OCI-LY3 (cell line): ENCODE data around the gene HBE1.

Experiments used
- CTCF ChIP-seq: fragments of 200-600, 300-600 bp; sonication (generic); IDR thresholded peaks from 2 replicates; pipeline ENCODE4 v1.5.1; 2014; ENCODE audit warnings: antibody characterized with exemption, low read length, low read depth
- EZH2phosphoT487 ChIP-seq: fragments of 200-600 bp; shearing (Covaris generic); IDR thresholded peaks from 2 replicates; pipeline ENCODE4 v1.6.1; 2018; ENCODE audit warnings: antibody characterized with exemption, mixed run types, low read depth

DNA sequence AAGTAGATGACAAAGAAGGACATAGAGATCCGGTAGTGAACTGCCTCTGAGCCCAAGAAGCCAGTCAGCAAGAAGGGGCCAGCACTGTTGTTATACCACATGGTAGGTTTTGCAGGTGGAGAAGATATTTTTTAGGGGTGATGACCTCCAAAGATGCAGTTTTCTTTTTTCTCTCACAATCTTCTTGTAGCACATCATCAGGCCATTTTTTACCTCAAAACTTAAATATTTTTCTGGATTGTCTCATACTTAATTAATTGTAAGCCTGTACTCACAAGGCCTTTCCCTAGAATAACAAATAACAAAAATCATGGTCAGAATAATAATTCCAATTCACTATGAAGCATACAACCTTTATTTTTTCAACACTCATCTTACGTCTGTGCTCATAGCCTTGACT, 32.1 kb upstream of the HBE1 start, which contains the start of gene OR51B4:
- TF ChIP-seq CTCF (no peak), EZH2phosphoT487 (no peak)
